GM12865 (cell line): ENCODE measurements around the gene CLSTN1.

Source experiments
- DNase-seq: peaks from one replicate; pipeline ENCODE4 v3.0.0; 2010; ENCODE audit warnings: low read depth
- H3K4me3 ChIP-seq: 2 replicates; pipeline ENCODE4 v1.5.1; 2011; ENCODE audit warnings: mild to moderate bottlenecking, low read depth, low read length, control low read depth
- CTCF ChIP-seq: IDR thresholded peaks from 2 replicates; pipeline ENCODE4 v1.5.1; 2011; ENCODE audit warnings: low read length, control low read depth, low read depth, inconsistent platforms; ENCODE audit not compliant: insufficient read depth; ENCODE audit errors: missing control alignments

CLSTN1 gene

DNA sequence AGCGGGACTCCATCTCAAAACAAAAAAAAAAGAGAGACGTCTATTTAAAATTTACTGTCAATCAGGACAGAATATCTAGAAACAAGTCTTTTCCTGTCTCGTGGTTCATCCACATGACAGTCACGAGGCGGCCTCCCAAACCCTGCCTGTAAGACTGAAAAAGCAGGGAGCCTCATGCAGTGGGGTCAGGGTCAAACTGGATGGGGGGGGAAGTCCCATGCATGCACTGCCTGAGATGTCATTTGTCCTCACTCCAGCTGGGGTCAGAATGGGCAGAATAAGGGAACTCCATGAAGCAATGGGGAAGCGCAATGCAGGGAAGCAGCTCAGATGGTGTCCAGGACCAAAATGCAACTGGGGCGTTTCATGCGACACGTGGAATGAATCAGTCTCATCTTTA lies 86.7 kb downstream of the CLSTN1 start:
- H3K4me3 ChIP-seq: no peak overlapping the region
- TF ChIP-seq CTCF: no peak
- no peak for DNase-seq

- DNase-seq: no peak
- TF ChIP-seq CTCF: no peak
- no peak overlapping the region for H3K4me3 ChIP-seq
Observed at GRCh38 chr1:9736241-9736640, 87.5 kb downstream of the CLSTN1 start.

DNA sequence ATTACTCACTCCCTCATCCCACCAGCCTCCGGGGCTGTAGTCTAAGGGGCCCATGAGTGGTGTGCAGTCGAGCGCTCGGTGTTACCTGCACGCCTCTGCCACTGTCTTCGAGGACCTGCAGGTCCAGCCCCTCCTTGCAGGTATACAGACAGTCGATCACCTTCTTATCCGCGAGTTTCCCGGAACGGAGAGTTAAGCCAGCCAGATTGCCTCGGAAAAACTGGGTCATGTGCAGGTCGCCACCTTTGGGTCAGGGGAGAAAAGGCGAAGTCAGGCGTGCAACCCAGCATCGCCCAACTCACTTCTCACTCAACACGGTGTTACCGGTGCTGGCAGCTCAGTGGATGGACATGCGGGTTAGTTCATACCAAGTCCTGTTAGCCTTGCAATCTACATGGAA lies 88.0 kb downstream of the CLSTN1 start:
- H3K4me3 ChIP-seq: no peak overlapping the region
- no peak for DNase-seq
- no peak for TF ChIP-seq CTCF

DNA sequence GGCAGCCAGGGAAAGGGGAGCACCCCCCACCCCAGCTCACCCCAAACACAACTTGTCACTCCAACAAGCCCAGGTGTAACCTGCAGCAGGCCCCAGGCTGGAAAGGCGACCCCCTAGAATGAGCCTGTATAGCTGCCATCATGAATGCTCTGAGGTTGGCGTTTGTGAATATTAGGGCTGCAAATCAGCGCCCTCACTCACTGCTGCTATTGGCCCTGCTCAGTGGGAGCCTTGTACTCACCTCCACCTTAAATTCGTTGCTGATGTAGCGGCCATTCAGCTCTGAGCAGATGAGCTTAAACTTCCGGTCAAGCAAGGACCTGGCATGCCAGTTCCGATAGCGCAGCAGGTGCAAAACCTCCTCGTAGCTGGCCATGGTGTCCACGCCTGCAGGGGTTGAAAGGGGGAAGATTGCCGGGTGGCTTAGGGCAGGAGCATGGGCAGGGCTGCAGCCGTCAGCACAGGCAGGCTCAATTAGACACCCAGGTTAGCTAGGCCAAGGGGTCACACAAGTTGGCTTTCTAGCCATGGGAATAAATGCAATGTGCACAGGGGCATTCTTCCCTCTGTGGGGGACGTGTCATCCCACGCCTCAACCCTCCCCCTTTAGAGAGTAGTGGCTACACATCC lies 90.5 kb downstream of the CLSTN1 start:
- DNase-seq: peak; percentile 15
- no peak overlapping the region for H3K4me3 ChIP-seq
- no peak for TF ChIP-seq CTCF

DNA sequence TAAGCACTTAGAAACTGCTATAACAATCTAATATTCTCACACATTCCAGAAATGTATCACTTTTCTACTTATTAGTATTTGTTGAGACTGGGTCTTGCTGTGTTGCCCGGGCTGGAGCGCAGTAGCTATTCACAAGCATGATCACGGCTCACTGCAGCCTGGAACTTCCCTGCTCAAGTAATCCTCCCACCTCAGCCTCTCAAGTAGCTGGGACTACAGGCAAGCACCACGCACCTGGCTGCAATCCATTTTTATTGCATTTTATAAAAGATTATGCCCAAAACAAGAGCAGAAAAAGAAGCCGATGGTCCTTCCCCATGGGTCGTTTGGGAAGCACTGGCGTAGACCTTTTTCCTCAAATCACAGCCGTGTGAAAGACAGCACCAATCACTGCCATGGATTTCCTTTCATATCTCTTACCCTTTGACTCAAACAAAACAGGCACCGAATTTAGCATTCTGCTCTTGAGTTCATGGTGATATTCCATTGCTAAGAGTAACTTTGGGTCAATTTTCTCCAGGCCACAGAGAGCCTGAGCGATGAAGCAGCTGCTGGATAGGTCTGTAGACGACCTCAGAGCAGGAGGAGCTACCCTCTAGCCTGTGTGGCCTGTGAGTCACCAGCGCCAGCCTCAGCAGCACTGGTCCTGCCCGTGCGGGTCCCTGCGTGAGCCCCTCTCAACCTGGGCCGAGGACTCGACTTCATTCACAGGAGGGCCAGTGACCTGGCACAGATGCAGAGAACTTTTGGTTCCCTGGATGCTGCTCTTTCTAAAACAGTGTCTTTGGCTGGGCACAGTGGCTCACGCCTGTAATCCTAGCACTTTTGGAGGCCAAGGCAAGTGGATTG lies 91.4 kb downstream of the CLSTN1 start:
- peak; percentile 49 for DNase-seq
- no peak for TF ChIP-seq CTCF
- no peak overlapping the region for H3K4me3 ChIP-seq

DNA sequence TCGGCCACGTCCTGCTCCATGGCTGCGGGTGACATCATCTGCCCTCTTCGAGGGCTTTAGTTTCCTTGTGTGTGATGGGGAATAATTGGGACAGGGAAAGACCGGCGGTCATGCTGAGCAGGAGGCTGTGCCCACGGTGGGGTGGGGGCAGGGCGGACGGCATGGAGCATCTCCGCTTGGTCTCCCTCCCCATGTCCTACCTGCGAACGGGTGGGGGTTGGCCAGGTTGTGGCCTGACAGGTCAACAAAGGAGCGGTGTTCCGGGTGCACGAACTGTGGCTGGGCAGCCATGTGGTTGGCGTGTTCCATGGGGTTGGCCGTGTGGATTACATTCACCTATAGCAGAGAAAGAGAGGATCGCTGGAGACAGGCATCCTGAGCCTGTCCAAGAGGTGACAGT lies 92.2 kb downstream of the CLSTN1 start:
- no peak overlapping the region for H3K4me3 ChIP-seq
- TF ChIP-seq CTCF: no peak
- peak; percentile 12 for DNase-seq

DNA sequence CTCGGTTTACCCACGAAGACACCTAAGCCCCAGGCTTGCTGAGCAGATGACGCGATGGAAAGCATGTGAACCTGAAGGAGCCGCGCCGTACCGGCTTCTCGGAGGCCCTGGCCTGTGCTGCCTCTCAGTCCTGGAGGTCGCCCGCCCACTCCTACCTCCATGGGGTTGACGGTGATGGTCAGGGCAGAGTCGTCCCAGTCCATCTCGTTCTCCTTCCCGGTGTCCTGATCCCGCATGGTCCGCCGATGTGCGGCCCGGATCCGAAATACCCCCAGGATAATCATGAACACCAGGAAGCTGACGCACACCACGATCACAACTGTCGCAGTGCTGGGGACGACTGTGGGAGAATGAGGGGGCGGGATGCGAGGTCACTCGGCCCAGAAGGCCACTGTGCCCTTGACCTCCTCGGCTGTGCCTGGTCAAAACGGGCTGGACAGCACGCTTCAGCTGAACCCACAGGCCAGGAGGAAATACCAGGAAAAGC lies 92.7 kb downstream of the CLSTN1 start:
- TF ChIP-seq CTCF: no peak
- H3K4me3 ChIP-seq: no peak overlapping the region
- DNase-seq: peak; percentile 7
